ENCODE results near the gene MRC1.
"Not testable (repeated sequence)": the region's sequence is repeated elsewhere in the genome, so short reads cannot be mapped to it uniquely, and the experiment has no call there.

MRC1 gene

GRCh38 chr10:17954372-17954771, 145.2 kb downstream of the MRC1 start:
- H3K27me3 ChIP-seq (replicated peaks in 2 of 5; ENCODE audit: control insufficient read depth in 4 of 5, insufficient read depth in 5 of 5, low read length in 4 of 5); H3K4me1 ChIP-seq (ENCODE audit: control extremely low read depth in 1 of 4, control insufficient read depth in 4 of 4, insufficient read depth in 4 of 4, low read length in 3 of 4); DNase-seq; H3K9me3 ChIP-seq (ENCODE audit: control extremely low read depth in 1 of 5, control insufficient read depth in 4 of 5, insufficient read depth in 2 of 5, low read depth in 1 of 5, low read length in 4 of 5); CTCF ChIA-PET; H3K27ac ChIP-seq (ENCODE audit: insufficient read depth in 1 of 2, low read depth in 1 of 2, low read length in 2 of 2, poor library complexity in 1 of 2, severe bottlenecking in 2 of 2); H3K4me3 ChIP-seq (ENCODE audit: control insufficient read depth in 1 of 7, extremely low read depth in 1 of 7, insufficient read depth in 4 of 7, low read depth in 2 of 7, low read length in 6 of 7); H3K36me3 ChIP-seq (ENCODE audit: control insufficient read depth in 4 of 4, insufficient read depth in 4 of 4, low read length in 3 of 4): not testable (repeated sequence)
- 100% methylated on average over 3 of the region's 10 CpGs for WGBS (ENCODE audit: insufficient coverage)
- POLR2A ChIA-PET: interaction anchor here (0.5 kb wide), 1 partner anchor 979 kb away, joined by 3 read pairs; no protein-coding TSS in a partner anchor

GRCh38 chr10:17954861-17955260, 145.7 kb downstream of the MRC1 start:
- peaks cover 0 to 7% (median 5%) of the 10 kb centered on the region in 5 experiments for H3K9me3 ChIP-seq (ENCODE audit: control extremely low read depth in 1 of 5, control insufficient read depth in 4 of 5, insufficient read depth in 2 of 5, low read depth in 1 of 5, low read length in 4 of 5)
- no peak overlapping the region for H3K27ac ChIP-seq (ENCODE audit: insufficient read depth in 1 of 2, low read depth in 1 of 2, low read length in 2 of 2, poor library complexity in 1 of 2, severe bottlenecking in 2 of 2)
- H3K27me3 ChIP-seq (replicated peaks in 2 of 5; ENCODE audit: control insufficient read depth in 4 of 5, insufficient read depth in 5 of 5, low read length in 4 of 5): peaks cover 0 to 6% (median 0%) of the 10 kb centered on the region in 5 experiments
- ChIA-PET CTCF (no interaction called here), POLR2A (no interaction called here)
- H3K4me3 ChIP-seq (ENCODE audit: control insufficient read depth in 1 of 7, extremely low read depth in 1 of 7, insufficient read depth in 4 of 7, low read depth in 2 of 7, low read length in 6 of 7): no peak overlapping the region
- H3K4me1 ChIP-seq (ENCODE audit: control extremely low read depth in 1 of 4, control insufficient read depth in 4 of 4, insufficient read depth in 4 of 4, low read length in 3 of 4): no peaks in the 10 kb centered on the region
- 100% methylated on average over 1 of the region's 2 CpGs for WGBS (ENCODE audit: insufficient coverage)
- no peaks in the 10 kb centered on the region for H3K36me3 ChIP-seq (ENCODE audit: control insufficient read depth in 4 of 4, insufficient read depth in 4 of 4, low read length in 3 of 4)
- DNase-seq: no peak

GRCh38 chr10:17958049-17958448, 148.9 kb downstream of the MRC1 start:
- peaks cover 0 to 12% (median 7%) of the 10 kb centered on the region in 5 experiments for H3K9me3 ChIP-seq (ENCODE audit: control extremely low read depth in 1 of 5, control insufficient read depth in 4 of 5, insufficient read depth in 2 of 5, low read depth in 1 of 5, low read length in 4 of 5)
- ChIA-PET POLR2A (no interaction called here), CTCF (no interaction called here)
- no peak for DNase-seq
- 99% methylated on average over 7 of the region's 7 CpGs for WGBS (ENCODE audit: insufficient coverage)
- H3K4me1 ChIP-seq (ENCODE audit: control extremely low read depth in 1 of 4, control insufficient read depth in 4 of 4, insufficient read depth in 4 of 4, low read length in 3 of 4): peaks cover 0 to 4% (median 0%) of the 10 kb centered on the region in 4 experiments
- no peak overlapping the region for H3K27ac ChIP-seq (ENCODE audit: insufficient read depth in 1 of 2, low read depth in 1 of 2, low read length in 2 of 2, poor library complexity in 1 of 2, severe bottlenecking in 2 of 2)
- H3K36me3 ChIP-seq (ENCODE audit: control insufficient read depth in 4 of 4, insufficient read depth in 4 of 4, low read length in 3 of 4): no peaks in the 10 kb centered on the region
- no peak overlapping the region for H3K4me3 ChIP-seq (ENCODE audit: control insufficient read depth in 1 of 7, extremely low read depth in 1 of 7, insufficient read depth in 4 of 7, low read depth in 2 of 7, low read length in 6 of 7)
- peaks cover 0 to 6% (median 0%) of the 10 kb centered on the region in 5 experiments for H3K27me3 ChIP-seq (replicated peaks in 2 of 5; ENCODE audit: control insufficient read depth in 4 of 5, insufficient read depth in 5 of 5, low read length in 4 of 5)

- ChIA-PET POLR2A (no interaction called here), CTCF (no interaction called here)
- H3K27me3 ChIP-seq (replicated peaks in 2 of 5; ENCODE audit: control insufficient read depth in 4 of 5, insufficient read depth in 5 of 5, low read length in 4 of 5): peaks cover 0 to 3% (median 0%) of the 10 kb centered on the region in 5 experiments
- 100% methylated on average over 1 of the region's 2 CpGs for WGBS (ENCODE audit: insufficient coverage)
- DNase-seq: no peak
- H3K4me1 ChIP-seq (ENCODE audit: control extremely low read depth in 1 of 4, control insufficient read depth in 4 of 4, insufficient read depth in 4 of 4, low read length in 3 of 4): peaks cover 0 to 4% (median 0%) of the 10 kb centered on the region in 4 experiments
- no peak overlapping the region for H3K4me3 ChIP-seq (ENCODE audit: control insufficient read depth in 1 of 7, extremely low read depth in 1 of 7, insufficient read depth in 4 of 7, low read depth in 2 of 7, low read length in 6 of 7)
- no peak overlapping the region for H3K27ac ChIP-seq (ENCODE audit: insufficient read depth in 1 of 2, low read depth in 1 of 2, low read length in 2 of 2, poor library complexity in 1 of 2, severe bottlenecking in 2 of 2)
- peaks cover 0 to 12% (median 7%) of the 10 kb centered on the region in 5 experiments for H3K9me3 ChIP-seq (ENCODE audit: control extremely low read depth in 1 of 5, control insufficient read depth in 4 of 5, insufficient read depth in 2 of 5, low read depth in 1 of 5, low read length in 4 of 5)
- H3K36me3 ChIP-seq (ENCODE audit: control insufficient read depth in 4 of 4, insufficient read depth in 4 of 4, low read length in 3 of 4): no peaks in the 10 kb centered on the region
Observed at GRCh38 chr10:17959870-17960269, 150.7 kb downstream of the MRC1 start.
